HG02870 (cell line): Measurements from ENCODE around the gene RAB3GAP1.
"Not testable (repeated sequence)": the region's sequence is repeated elsewhere in the genome, so short reads cannot be mapped to it uniquely, and the experiment has no call there.

Experiments used
- ATAC-seq: cut with Tn5 transposase; IDR thresholded peaks from one replicate; pipeline ENCODE4 v1.9.1; 2021; ENCODE audit warnings: mild to moderate bottlenecking, moderate library complexity; ENCODE audit not compliant: unreplicated experiment

The RAB3GAP1 gene

DNA sequence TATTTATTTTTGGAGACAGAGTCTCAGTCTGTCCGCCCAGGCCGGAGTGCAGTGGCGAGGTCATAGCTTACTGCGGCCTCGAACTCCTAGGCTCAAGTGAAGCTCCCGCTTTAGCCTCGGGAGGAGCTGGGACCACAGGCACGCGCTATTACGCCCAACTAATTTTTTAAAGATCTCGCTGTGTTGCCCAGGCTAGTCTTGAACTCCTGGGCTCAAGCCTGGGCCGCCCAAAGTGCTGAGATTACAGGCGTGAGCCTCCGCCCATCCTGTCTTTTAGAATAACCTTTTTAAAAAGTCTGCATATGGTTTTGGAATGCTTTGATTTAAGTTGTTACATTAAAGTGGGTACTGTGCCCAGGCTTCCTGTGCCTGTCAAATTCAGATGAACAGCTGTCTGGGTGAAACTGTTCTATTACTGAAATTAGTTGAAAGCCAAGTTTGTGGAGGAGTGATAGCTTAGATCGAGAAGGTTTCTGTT lies 944 bp downstream of the RAB3GAP1 start:
- peak; percentile 47 for ATAC-seq

DNA sequence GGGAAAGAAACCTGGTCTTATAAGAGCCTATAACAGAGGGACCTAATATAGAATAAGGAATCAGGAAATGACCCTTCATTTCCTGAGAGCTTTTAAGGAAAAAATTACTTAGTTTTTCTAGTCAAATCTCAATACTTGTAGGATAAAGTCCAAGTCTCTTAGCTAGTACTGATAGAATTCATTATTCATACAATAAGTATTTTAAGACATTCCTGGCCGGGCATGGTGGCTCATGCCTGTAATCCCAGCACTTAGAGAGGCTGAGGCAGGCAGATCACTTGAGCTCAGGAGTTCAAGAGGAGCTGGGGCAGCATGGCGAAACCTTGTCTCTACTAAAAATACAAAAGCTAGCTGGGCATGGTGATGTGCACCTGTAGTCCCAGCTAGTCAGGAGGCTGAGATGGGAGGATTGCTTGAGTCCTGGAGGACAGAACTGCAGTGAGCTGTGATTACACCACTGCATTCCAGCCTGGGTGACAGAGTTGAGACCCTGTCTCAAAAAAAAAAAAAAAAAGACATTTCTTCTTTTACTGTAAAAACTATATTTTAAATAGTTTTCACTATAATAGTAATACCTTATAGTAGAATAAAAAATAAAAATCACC lies 3.2 kb downstream of the RAB3GAP1 start:
- ATAC-seq: no peak

GRCh38 chr2:135056790-135057189 lies 4.7 kb downstream of the RAB3GAP1 start:
- ATAC-seq: no peak

GRCh38 chr2:135059577-135059976 lies 7.5 kb downstream of the RAB3GAP1 start:
- ATAC-seq: no peak

- no peak for ATAC-seq
Observed at GRCh38 chr2:135063210-135063609, 11.1 kb downstream of the RAB3GAP1 start.

- ATAC-seq: no peak
Observed at GRCh38 chr2:135064149-135064548, 12.1 kb downstream of the RAB3GAP1 start.

DNA sequence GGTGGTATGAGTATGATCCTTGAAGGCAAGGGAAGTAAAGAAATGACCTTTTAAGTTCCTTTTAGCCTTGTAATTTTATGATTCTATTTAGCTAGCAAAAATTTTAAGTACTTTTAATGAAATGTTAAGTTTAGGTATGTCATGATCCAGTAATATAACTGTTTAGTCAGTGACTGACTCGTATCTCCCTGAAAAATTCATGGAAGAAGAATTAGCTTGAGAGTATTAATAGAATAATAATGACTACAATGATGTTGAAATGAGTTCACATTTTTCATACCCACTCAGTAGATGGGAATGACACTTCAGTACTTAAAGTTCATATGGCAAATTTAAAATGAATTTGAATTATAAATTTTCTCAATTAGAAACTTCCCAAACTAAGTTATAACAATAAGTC lies 14.6 kb downstream of the RAB3GAP1 start:
- no peak for ATAC-seq

DNA sequence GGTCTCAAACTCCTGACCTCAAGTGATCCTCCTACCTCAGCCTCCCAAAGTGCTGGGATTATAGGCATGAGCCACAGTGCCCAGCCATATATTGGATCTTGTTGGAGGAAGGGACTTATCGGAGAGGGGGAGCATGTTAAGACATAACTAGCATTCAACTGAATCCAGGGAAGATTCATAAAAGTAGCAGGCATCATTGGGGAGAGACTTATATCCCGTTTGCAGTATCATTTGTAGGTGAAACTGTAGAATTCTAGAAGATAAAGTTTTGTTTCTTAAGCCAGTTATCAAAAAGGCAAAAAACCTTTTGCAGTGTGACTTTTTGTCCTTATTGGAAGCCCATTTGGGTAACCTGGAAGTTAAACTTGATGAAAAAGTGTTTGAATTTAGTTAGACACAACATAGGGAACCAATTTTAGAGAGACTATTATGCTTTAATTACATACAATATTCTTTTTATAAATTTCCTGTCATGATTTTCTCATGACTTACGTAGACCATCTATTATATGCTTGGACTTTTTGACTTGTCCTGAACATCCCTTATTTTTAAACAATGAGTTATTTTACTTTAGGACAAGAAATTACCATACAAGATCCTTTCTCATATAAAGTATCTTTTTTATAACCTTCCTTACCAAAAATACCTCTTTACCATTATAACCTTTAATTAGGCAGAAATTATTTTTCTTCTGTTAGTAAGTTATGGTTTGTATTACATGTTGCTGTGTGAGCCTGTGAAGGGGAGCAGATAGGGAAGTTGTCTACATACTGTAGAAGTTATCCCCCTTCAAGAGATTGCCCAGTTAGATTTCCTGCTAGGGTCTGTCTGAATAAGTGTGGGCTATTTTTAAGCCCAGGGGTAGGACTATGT lies 20.3 kb downstream of the RAB3GAP1 start:
- no peak for ATAC-seq

GRCh38 chr2:135074216-135074615 lies 22.1 kb downstream of the RAB3GAP1 start:
- ATAC-seq: no peak

DNA sequence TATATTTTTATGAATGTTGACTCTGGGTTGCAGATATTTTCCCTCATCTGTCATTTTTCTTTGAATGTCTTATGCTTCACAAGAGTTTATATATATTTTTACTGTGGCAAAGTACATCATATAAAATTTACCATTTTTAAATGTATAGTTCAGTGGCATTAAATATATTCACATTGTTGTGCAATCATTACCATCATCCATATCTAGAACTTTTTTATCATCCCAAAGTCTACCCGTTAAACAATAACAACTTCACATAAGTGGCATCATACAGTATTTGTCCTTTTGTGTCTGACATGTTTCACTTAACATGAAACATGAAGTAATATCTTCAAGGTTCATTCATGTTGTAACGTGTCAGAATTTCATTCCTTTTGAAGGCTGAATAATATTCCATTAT lies 24.5 kb downstream of the RAB3GAP1 start:
- no peak for ATAC-seq

GRCh38 chr2:135078417-135078816 lies 26.3 kb downstream of the RAB3GAP1 start:
- ATAC-seq: no peak

DNA sequence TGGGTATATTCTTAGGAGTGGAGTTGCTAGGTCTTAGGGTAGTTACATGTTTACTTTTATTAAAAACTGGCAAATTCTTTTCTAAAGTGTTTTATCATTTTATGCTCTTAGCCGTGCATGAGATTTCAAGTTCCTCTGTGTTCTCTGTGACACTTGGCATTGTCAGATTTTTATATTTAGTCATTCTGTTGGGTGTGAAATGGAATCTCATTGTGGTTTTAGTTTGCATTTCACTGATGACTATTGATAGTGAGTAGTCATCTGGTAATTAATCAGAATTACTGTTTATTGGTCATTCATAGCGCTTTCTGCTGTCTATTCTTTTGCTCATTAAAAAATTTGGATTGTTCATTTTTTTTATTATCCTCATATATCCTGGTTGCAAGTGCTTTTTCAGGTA lies 34.1 kb downstream of the RAB3GAP1 start:
- no peak for ATAC-seq

- ATAC-seq: not testable (repeated sequence)
Observed at GRCh38 chr2:135089597-135089996, 37.5 kb downstream of the RAB3GAP1 start.

- no peak for ATAC-seq
Observed at GRCh38 chr2:135091681-135092080, 39.6 kb downstream of the RAB3GAP1 start.

- no peak for ATAC-seq
Observed at GRCh38 chr2:135093193-135093592, 41.1 kb downstream of the RAB3GAP1 start.

- ATAC-seq: no peak
Observed at GRCh38 chr2:135093670-135094330, 41.7 kb downstream of the RAB3GAP1 start.

DNA sequence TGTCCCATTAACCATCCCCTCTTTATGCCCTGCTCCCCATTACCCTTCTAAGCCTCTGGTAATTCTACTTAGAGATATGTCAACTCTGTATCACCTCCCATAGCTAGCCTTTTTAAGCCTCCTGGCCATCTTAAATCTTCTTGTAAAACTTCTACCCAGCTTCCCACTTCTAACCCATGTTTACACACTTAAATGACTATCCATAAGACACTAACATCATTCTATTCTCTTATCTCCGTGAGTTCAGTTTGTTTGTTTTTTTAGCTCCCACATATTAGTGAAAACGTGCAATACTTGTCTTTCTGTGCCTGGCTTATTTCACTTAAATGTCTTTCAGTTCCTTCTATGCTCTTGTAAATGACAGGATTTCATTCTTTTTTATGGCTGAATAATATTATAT lies 42.4 kb downstream of the RAB3GAP1 start:
- ATAC-seq: no peak

- ATAC-seq: no peak
Observed at GRCh38 chr2:135095591-135095990, 43.5 kb downstream of the RAB3GAP1 start.

GRCh38 chr2:135096665-135097446 lies 44.8 kb downstream of the RAB3GAP1 start:
- no peak for ATAC-seq

GRCh38 chr2:135097532-135098231 lies 45.6 kb downstream of the RAB3GAP1 start:
- ATAC-seq: no peak
